HuH-7.5 (cell line): ENCODE data around the gene SLC7A6.

Experiments
- DNase-seq: peaks from one replicate; pipeline ENCODE4 v3.0.0; 2011; ENCODE audit warnings: low spot score

Gene SLC7A6

DNA sequence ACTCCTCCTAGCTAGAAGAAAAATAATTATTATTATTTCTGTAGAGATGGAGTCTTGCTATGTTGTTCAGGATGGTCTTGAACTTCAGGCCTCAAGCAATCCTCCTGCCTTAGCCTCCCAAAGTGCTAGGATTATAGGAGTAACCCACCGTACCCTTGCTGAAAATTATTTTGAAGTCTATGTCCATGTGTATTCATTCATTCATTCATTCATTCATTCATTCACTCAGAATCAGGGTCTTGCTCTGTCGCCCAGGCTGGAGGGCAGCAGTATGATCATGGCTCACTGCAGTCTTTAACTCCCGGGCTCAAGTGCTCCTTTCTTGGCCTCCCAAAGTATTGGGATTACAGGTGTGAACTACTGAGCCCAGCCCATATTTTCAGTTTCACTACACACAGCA lies 42.3 kb downstream of the SLC7A6 start:
- no peak for DNase-seq

DNA sequence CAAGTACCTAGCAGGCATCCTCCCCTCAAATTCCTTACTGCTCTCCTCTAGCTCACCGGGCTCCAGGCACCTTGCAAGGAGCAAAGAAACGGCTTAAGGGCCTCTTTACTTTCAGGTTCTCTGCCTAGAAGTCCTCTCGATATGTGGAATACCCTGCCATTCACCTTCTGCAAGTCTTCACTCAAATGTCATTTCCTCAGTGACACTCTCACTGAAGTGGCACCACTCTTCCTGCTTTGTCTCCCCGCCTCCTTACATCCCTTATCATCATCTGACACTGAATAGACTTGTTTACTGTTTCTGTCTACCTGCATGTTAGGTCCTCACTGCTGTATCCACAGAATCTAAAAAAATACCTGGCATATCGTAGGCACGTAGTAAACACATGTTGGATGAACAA lies 45.5 kb downstream of the SLC7A6 start:
- DNase-seq: no peak

DNA sequence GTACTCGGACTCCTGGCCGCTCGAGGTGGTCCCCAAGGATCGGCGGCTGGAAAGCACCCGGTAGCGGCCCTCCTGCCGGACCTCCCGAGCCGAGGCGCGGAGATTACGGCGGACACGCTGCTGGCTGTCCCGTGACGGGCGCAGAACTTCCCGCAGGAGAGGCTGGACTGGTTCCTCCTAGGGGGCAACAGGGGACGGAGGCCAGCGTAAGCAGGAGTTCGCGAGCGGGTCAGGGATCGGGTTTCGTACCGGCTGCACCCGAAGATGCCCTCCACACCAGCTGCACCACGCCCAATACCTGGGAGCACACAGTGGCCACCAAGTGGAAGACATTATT lies 46.1 kb downstream of the SLC7A6 start:
- DNase-seq: peak; percentile 68

DNA sequence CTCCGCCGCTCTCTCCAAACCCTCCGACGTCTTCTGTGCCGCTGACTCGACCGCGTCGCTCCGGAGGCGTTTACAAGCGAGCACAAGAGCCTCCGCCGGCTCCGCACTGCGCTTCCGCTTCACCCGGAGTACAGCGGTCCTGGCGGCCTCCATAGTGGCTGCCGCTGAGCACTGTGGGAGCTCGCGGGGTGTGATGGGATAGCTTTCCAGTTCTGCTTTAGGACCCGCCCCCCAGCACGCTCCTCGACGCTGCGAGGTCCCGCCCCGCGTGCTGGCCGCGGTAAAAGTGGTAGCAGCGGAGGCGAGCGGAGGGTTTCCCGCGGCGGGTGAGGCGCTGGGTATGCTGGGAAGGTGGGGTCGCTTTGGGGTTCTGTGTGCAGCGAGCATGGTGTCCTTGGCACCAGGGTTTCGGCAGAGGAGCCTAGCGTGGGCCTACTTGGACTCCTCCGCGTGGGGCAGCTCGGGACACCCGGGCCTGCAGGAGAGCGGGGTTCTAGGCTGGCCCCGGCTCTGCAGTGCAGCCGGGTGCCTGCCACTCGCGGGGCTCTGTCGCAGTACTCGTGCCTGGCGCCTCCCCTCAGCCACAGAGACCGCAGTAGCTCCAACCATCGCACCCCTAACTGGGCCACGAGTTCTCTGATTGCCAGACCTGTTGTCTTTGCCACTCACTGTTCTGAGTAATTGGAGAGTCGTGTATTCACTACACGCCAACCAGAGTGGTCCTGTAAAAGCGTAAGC lies 46.6 kb downstream of the SLC7A6 start, which contains the start of the genes PRMT7 and SLC7A6OS:
TSS of gene PRMT7 (plus strand) at position 246 of the 738 bp plus-strand sequence. CDS start 4,961 bp downstream, outside the sequence.
TSS of gene SLC7A6OS (minus strand) at position 173 of the 738 bp plus-strand sequence. CDS start at position 153, 20 bp downstream.
- DNase-seq: peak; percentile 93

DNA sequence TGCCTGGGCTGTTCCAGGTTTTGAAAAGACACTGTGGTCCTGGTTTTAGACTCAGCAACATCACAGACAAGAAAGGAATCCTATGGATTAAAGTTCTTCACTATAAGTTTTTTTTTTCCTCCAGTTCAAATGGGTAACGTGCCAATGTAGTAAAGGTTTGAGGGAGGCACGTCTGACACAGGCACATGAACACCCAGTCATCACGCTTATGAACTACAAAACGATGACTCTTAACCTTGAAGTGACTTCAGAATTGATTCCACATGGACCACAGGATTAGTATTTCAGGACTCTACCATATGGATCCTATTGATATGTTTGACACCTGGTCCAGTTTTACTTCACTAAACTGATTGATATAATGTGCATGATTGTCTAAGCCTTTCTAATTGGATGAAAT lies 48.8 kb downstream of the SLC7A6 start:
- DNase-seq: no peak

DNA sequence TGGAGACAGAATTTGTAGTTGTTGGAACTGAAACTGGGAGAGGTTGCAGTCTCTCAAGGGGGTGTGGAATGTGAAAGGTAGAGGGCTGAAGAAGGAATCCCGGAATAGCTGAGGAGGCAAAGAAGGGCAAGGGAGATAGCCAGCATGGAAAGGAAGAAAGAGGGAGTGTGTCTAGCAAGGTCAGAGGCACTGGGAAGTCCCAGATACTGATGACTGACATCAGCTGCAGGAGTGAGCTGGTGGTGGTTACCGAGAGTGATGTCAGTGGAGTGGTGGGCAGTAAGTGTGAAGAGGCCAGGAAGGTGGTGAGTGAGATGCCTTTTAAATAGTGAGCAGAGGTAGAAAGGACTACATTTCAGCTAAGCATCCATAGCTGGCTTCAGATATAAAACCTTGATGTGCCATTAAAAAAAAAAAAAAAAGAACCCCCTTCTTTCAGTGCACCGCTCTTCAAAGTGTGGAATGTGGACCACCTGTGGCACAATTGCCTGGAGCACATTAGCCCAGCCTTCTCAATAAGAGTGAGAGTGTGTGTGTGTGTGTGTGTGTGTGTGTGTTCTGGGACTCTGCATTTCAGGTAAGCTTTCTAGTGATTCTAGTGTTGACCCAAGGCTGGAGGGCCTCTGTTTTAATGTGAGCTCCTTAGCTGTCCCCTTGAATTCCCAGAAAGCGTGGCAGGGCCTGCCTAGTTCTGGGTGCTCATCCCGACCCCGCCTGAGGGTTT lies 55.0 kb downstream of the SLC7A6 start:
- DNase-seq: no peak

DNA sequence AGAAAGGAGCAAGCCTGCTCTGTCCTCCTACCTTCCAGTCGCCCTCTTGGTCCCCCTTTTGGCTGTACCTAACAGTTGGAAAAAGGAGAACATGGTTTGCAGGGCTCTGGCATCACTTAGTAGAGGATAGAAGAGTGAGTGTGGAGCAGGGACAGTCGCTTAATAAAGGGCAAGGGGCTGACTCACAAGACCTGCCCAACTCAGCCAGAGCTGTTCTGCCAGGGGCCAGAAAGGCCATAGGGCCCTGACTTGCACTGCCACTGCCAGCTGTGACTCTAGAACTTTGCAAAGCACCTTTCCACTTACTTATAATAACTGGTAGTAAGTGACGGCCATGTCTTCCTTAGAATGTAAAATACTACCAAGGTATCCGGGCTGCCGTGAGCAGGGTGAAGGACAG lies 60.0 kb downstream of the SLC7A6 start:
- DNase-seq: no peak

DNA sequence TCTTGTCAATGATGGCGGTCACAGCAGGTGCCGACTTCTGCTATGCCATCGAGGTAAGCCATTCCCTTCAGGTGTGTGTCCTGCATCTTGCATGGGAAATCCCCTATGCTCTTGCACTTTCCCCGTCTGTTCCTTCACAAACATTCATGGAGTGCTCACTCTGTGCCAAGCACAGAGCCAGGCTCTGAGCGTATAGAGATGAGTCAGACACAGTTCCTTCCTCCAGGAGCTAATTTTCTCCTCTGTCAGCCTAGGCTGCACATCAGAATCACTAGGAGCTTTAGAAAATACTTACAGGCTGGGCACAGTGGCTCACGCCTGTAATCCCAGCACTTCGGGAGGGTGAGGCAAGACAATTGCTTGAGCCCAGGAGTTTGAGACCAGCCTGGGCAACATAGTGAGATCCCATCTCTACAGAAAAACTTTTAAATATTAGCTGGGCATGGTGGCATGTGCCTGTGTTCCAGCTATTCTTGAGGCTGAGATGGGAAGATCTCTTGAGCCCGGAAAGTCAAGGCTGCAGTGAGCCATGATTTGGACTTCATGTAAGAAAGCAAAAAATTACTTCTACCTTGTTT lies 60.5 kb downstream of the SLC7A6 start:
- no peak for DNase-seq

DNA sequence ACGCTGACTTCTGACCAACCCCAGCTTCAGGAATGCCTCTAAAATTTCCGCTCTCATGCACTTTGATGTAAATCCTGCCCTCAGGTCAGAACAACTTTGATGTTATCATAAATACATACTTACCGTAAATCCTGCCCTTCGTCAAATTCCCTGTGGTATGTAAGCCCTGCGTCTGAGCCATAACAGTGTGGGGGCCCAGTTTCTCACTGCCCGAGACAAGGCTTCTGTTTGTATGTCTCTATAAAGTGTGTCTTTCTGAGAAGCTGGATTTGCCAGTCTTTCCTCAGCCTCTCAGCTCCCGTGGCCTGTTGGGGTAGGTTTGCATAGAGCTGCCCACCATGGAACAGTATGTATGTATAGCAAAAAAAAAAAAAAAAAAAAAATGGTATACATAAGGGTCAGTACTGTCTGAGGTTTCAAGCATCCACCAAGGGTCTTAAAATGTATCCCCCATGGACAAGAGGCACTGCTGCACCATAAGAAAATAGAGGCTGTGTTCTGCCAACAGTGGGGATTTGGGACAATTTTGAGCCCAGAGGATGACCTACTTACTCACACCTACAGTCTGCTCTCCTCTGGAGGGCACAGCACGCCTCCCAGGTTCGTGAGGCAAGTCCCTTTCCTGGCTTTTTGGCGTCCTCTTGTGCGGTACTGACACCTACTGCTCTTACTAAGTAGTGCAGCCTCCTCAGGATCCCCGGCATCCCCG lies 64.0 kb downstream of the SLC7A6 start:
- peak; percentile 76 for DNase-seq

DNA sequence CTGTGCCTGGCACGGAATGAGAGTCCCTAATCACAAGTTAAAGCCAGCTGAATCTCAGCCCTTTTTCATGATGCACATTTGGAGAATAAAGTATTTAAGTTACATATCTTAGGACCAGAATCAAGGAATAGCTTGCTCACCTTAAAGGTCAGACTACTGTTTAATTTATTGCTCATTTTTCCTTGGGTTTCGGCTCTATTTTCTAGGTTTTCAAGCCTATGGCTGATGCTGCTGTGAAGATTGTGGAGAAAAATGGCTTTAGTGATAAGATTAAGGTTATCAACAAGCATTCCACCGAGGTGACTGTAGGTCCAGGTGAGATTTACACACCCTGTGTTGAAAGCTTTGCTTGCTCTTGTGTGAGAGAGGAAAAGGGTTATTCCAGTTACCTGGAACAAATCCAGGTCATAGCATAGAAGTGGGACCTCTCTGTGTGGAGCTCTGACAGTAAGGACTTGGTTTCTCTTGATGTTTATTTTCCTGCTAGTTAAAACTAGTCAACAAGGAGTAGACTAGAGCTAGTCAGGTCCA lies 64.6 kb downstream of the SLC7A6 start:
- DNase-seq: no peak

DNA sequence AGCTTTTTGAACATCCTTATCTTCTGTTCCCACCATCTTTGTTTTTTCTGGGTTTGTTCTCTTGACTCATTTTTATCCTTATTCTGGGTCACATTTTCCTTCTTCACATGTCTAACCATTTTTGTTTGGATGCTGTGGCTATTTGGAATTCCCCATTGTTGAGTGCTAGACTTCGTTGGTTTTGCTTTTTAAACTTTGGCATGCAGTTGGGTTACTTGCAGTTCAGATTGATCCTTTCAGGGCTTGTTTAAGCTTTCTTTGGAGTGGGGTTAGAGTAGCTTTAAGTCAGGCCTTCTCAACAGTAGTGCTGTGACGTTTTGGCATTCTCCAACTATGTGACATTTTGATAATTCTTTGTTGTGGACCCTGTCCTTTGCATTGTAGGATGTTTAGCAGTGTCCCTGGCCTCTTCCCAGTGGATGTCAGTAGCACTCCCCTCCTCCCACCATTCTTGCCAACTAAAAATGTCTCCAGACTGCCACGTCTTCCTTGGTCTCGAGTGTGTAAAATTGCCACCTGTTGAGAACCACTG lies 67.6 kb downstream of the SLC7A6 start:
- no peak for DNase-seq

DNA sequence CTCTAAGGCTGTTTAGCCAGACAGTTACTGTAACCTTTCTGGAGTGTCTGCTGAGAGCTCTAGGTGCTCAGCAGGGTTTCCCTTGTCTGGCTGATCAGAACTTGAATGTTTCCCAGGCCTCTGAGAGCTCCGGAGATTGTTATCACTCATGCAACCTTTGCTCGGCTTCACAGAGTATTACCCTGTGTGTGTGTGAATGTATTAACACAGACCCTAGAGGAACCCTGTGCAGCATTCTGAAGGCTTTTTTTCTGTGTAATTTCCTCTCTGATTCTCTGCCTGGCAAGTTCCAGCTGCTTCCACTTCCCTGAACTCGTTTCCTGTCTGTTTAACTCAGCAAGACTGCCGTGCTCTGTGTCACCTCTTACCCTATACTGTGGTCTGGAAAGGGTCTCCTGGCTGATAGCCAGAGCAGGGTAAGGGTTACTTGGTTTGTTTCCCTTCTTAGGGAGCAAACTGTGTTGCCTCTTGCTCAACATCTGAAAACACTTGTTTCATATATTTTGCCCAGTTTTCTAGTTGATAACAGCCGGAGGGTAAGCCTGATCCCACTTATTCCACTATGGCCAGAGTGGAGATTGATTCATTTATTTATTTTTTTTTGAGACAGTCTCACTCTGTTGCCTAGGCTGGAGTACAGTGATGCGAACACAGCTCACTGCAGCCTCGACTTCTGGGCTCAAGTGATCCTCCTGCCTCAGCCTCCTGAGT lies 68.2 kb downstream of the SLC7A6 start:
- peak; percentile 48 for DNase-seq

DNA sequence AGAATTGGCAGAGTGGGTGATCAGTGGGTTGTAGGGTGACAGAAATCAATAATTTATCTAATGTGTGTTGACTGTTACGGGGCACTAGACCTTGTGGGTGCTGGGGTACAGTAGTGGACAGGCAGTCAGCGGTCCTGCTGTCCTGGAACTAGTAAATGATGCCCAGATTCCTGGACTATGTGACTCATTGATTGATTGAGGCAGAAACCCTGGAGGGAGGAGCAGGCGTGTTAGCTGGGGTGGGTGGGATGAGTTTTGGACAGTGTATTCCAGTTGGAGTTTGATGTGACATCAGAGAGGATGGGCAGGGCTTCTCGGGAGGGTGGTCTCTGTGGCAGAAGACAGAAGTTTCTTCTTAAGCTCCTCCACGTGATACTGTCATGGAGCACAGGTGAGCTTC lies 70.8 kb downstream of the SLC7A6 start:
- DNase-seq: no peak

DNA sequence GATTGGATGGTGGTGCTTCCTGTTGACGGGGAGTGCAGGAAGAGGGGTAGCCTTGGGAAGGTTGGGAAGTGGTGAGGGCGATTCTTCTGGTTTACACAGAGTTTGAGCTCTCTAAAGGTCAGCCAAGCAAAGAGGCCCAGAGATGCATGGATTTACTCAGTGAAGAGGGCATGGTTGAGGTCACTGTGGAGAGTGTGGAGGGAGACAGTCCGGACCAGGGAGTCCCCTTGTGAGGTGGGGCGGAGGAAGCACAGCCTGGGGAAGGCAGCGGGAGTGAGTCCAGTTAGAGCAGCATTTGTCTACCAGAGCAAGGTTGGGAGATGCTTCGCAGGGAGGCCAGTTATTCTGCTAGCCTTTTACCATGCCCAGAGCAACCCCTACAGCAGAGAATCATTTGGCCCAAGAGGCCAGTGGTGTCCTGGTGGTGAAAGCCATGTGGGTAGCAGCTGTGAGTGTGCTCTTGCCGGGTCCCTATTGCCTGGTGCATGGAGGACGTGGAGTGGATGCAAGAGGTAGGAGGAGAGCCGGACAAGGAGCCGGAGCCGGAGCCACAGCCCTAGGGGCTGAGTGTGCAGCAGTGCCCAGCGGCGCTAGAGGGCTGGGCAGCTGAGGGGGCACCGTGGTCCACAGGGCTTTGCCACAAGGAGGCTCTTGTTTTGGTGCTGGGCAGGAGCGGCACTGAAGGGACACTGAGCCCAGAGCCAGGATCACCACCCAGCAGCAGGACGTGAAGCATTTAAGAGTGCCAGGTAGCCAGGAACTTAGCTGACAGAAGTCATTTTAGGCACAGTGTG lies 74.2 kb downstream of the SLC7A6 start:
- no peak for DNase-seq

DNA sequence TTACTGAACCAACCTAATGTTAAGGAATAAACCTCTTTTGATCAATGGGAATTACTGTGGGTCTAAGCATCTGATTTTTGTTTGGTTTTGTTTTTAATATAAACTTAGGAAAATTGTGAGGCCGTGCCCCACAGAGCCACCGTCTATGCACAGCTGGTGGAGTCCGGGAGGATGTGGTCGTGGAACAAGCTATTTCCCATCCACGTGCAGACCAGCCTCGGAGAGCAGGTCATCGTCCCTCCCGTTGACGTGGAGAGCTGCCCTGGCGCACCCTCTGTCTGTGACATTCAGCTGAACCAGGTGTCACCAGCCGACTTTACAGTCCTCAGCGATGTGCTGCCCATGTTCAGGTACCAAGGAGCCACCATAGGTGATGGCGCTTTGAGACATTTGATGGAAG lies 74.9 kb downstream of the SLC7A6 start:
- DNase-seq: no peak

DNA sequence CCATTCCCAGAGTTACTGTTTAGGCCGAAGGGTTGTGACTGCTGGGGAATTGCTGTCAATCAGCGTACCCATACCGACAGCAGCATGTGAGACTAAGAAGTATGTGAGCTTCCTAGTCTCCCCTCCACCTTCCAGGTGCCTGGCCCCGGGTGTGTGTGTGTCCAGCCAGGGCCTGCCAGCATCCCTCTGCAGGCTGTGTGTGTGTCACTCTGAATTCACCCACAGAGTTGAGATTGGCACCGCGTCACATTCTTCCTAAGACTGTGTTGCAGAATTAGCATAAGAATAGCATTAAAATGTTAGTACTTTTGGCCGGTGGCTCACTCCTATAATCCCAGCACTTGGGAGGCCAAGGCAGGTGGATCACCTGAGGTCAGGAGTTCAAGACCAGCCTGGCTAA lies 78.3 kb downstream of the SLC7A6 start:
- DNase-seq: no peak

DNA sequence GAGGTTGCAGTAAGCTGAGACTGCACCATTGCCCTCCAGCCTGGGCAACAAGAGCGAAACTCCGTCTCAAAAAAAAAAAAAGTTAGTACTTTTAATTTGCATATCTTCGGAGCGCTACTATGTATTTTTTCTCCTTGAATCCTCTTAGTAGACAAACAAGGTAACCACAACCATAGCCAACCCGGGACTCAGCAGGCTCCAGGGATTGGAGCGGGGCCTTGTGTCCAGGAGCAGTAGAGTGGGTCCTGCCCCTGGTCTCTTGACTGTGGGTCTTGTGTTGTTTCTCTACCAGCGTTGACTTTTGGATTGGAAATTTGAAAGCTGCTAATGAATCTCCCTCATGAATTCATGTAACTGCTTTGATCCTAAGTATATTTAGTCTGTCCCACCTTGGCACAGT lies 78.8 kb downstream of the SLC7A6 start:
- no peak for DNase-seq

DNA sequence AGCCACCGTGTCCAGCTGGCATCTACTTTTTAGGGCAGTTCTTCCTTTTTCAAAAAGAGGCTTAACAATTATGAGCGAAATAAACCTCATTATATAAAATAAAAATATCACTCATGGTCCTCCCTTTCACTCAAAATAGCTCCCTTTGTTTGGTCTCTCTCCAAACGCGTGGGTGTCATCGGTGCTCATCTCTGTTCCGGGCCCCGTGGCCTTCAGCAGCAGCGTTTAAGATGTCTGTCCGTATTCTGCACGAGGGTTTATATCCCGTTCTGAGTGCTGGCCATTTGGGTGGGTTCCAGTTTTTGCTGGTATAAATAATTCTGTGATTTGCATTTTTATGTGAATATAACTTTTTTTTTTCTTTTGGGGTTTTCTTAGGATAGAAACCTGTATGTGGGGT lies 79.9 kb downstream of the SLC7A6 start:
- DNase-seq: no peak

DNA sequence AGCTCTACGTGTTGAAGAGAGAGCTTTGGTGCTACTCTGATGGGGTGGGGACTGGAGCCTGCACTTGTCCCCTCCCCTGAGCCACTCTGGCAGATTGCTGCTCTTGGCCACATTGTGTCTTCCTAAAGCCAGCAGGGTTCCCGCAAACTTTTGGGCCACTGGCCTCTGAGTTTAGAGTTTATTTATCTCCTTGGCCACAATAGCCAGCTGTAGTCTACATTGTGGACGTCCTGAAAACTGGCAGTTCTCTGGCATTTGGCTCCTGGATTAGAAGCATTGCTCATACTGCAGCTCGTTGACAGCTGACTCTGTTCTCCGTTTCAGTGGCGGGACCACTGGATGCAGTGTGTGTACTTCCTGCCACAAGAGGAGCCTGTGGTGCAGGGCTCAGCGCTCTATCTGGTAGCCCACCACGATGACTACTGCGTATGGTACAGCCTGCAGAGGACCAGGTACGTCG lies 81.1 kb downstream of the SLC7A6 start:
- DNase-seq: no peak

DNA sequence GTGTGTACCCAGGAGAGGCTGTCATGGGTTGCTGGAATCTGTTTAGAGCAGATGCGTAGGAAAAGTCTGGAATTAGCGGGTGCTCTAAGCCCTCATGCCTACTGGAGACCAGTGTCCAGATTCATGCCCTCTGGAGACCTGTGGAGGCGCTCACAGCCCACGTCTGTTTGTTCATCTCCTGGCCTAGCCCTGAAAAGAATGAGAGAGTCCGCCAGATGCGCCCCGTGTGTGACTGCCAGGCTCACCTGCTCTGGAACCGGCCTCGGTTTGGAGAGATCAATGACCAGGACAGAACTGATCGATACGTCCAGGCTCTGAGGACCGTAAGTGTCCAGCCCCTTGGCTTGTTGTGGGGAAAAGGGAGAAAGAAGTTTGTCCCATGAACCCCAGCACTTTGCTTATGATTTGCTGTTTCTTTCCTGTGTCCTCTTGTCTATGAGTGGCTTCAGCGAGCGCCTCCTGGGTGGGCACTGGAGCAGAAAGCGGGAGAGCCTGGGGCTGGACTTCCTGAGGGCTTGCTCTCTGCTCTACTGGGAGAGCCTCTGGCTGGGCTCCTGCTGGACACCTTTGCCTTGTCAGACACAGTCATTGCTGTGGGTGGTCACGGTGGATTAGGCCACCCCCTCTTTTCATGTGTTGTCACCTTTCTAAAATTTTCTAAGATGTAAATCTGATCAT lies 81.8 kb downstream of the SLC7A6 start:
- no peak for DNase-seq
